ENCODE data around the gene TXNDC5.

DNA sequence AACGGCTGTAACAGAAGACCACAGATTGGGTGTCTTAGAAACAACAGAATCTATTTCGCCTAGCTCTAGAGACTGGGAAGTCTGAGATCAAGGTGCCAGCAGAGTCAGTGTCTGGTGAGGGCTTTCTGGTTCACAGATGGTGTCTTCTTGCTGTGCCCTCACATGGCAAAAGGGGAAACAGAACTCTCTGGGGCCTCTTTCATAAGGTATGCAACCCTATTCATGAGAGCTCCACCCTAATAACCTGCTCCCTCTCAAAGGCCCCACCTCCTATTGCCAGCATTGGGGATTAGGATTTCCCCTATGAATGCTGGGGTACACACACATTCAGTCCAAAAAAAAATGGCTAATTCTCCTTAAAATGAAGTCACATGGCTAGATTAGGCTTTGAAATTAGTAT is 10.0 kb downstream of the TXNDC5 start:
- TF ChIP-seq, protein P1, sequence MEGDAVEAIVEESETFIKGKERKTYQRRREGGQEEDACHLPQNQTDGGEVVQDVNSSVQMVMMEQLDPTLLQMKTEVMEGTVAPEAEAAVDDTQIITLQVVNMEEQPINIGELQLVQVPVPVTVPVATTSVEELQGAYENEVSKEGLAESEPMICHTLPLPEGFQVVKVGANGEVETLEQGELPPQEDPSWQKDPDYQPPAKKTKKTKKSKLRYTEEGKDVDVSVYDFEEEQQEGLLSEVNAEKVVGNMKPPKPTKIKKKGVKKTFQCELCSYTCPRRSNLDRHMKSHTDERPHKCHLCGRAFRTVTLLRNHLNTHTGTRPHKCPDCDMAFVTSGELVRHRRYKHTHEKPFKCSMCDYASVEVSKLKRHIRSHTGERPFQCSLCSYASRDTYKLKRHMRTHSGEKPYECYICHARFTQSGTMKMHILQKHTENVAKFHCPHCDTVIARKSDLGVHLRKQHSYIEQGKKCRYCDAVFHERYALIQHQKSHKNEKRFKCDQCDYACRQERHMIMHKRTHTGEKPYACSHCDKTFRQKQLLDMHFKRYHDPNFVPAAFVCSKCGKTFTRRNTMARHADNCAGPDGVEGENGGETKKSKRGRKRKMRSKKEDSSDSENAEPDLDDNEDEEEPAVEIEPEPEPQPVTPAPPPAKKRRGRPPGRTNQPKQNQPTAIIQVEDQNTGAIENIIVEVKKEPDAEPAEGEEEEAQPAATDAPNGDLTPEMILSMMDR (IDR thresholded peaks at IDR 0.05; ENCODE audit: low read length), result no peak
- no peak for TF ChIP-seq EZH2 (IDR thresholded peaks at IDR 0.05; ENCODE audit: borderline replicate concordance, low read length)

Measured in OCI-LY1 (cell line).